MM.1S (cell line): Measurements from ENCODE around the gene DENND5A.
A peak's percentile ranks its signal among the peaks of the same experiment; 100 is the strongest.

Experiments used
- DNase-seq: peaks from one replicate; pipeline ENCODE4 v3.0.0-alpha.2; 2015
- H2AFZ ChIP-seq: fragments of 300-600 bp; sonication (generic); 2 replicates; pipeline ENCODE4 v1.6.0; 2016; ENCODE audit warnings: antibody characterized with exemption, low read length
- H3F3A ChIP-seq: fragments of 300-600 bp; sonication (generic); 2 replicates; pipeline ENCODE4 v1.6.1; 2016; ENCODE audit warnings: mild to moderate bottlenecking, antibody characterized with exemption, low read length, moderate library complexity, mixed read lengths; ENCODE audit not compliant: insufficient read depth
- H3K27ac ChIP-seq: fragments of 300-600 bp; sonication (generic); 2 replicates; pipeline ENCODE4 v1.5.1; 2016; ENCODE audit warnings: mild to moderate bottlenecking, low read length
- H3K27me3 ChIP-seq: fragments of 300-600 bp; sonication (generic); replicated peaks from 2 replicates; pipeline ENCODE4 v1.6.0; 2016; ENCODE audit warnings: low read length; ENCODE audit not compliant: insufficient read depth
- H3K36me3 ChIP-seq: fragments of 300-600 bp; sonication (generic); replicated peaks from 2 replicates; pipeline ENCODE4 v1.6.1; 2016; ENCODE audit warnings: mild to moderate bottlenecking, low read length, mixed read lengths; ENCODE audit not compliant: insufficient read depth
- H3K4me1 ChIP-seq: fragments of 300-600 bp; sonication (generic); 2 replicates; pipeline ENCODE4 v1.6.1; 2016; ENCODE audit warnings: low read length, mixed read lengths
- H3K4me2 ChIP-seq: fragments of 300-600 bp; sonication (generic); 2 replicates; pipeline ENCODE4 v1.6.0; 2016; ENCODE audit warnings: low read depth, low read length
- H3K4me3 ChIP-seq: fragments of 300-600 bp; sonication (generic); 2 replicates; pipeline ENCODE4 v1.5.1; 2016; ENCODE audit warnings: low read length, mixed read lengths
- H3K79me2 ChIP-seq: fragments of 300-600 bp; sonication (generic); 2 replicates; pipeline ENCODE4 v1.6.1; 2016; ENCODE audit warnings: mixed run types, low read length, mixed read lengths
- H3K9ac ChIP-seq: fragments of 300-600 bp; sonication (generic); 2 replicates; pipeline ENCODE4 v1.6.1; 2016; ENCODE audit warnings: low read length, mixed read lengths
- H3K9me2 ChIP-seq: fragments of 300-600 bp; sonication (generic); replicated peaks from 2 replicates; pipeline ENCODE4 v1.6.1; 2016; ENCODE audit warnings: mild to moderate bottlenecking, low read length, mixed read lengths; ENCODE audit not compliant: insufficient read depth
- H3K9me3 ChIP-seq: fragments of 300-600 bp; sonication (generic); replicated peaks from 2 replicates; pipeline ENCODE4 v1.6.1; 2016; ENCODE audit warnings: mild to moderate bottlenecking, low read length, mixed read lengths; ENCODE audit not compliant: insufficient read depth
- H4K20me1 ChIP-seq: fragments of 300-600 bp; sonication (generic); 2 replicates; pipeline ENCODE4 v1.6.1; 2016; ENCODE audit warnings: mild to moderate bottlenecking, low read length, moderate library complexity, mixed read lengths; ENCODE audit not compliant: insufficient read depth
- CTCF ChIP-seq: fragments of 300-600 bp; sonication (generic); IDR thresholded peaks from 2 replicates; pipeline ENCODE4 v1.5.1; 2016; ENCODE audit warnings: antibody characterized with exemption, low read length, mixed read lengths
- EZH2 ChIP-seq: fragments of 300-600 bp; sonication (generic); optimal IDR thresholded peaks from 2 replicates; pipeline ENCODE3; 2017; ENCODE audit warnings: low read depth, mild to moderate bottlenecking, antibody characterized with exemption, low read length, mixed read lengths
- EZH2phosphoT487 ChIP-seq: fragments of 300-600 bp; sonication (generic); IDR thresholded peaks from 2 replicates; pipeline ENCODE4 v1.6.1; 2018; ENCODE audit warnings: antibody characterized with exemption, low read length

DENND5A gene

GRCh38 chr11:9092853-9093778, 172.0 kb downstream of the DENND5A start:
- H4K20me1 ChIP-seq: no peaks in the 10 kb centered on the region
- H3F3A ChIP-seq: no peaks in the 10 kb centered on the region
- TF ChIP-seq CTCF: peak; percentile 19
- TF ChIP-seq EZH2: no peak
- no peaks in the 10 kb centered on the region for H3K36me3 ChIP-seq
- H3K9me2 ChIP-seq: no peaks in the 10 kb centered on the region
- no peak for DNase-seq
- no peak overlapping the region for H3K27ac ChIP-seq
- no peak overlapping the region for H3K9ac ChIP-seq
- H3K4me3 ChIP-seq: no peak overlapping the region
- H3K79me2 ChIP-seq: no peaks in the 10 kb centered on the region
- no peak overlapping the region for H3K4me2 ChIP-seq
- no peaks in the 10 kb centered on the region for H3K4me1 ChIP-seq
- H2AFZ ChIP-seq: no peak overlapping the region
- H3K27me3 ChIP-seq: peaks cover 13% of the 10 kb centered on the region
- no peaks in the 10 kb centered on the region for H3K9me3 ChIP-seq

GRCh38 chr11:9092072-9092471, 173.1 kb downstream of the DENND5A start:
- H3K9ac ChIP-seq: no peak overlapping the region
- no peaks in the 10 kb centered on the region for H3K4me1 ChIP-seq
- H3K4me2 ChIP-seq: peak overlapping the region; percentile 52; the same call in 1 of the 2 replicates
- no peaks in the 10 kb centered on the region for H3F3A ChIP-seq
- H3K9me3 ChIP-seq: no peaks in the 10 kb centered on the region
- DNase-seq: no peak
- H3K79me2 ChIP-seq: no peaks in the 10 kb centered on the region
- H3K27ac ChIP-seq: no peak overlapping the region
- H2AFZ ChIP-seq: no peak overlapping the region
- H3K9me2 ChIP-seq: no peaks in the 10 kb centered on the region
- no peaks in the 10 kb centered on the region for H4K20me1 ChIP-seq
- H3K36me3 ChIP-seq: no peaks in the 10 kb centered on the region
- no peak overlapping the region for H3K4me3 ChIP-seq
- H3K27me3 ChIP-seq: peaks cover 13% of the 10 kb centered on the region
- no peak for TF ChIP-seq EZH2phosphoT487
- TF ChIP-seq EZH2: no peak
- TF ChIP-seq CTCF: no peak

- Histone ChIP-seq H3K9me2 (no peaks in the 10 kb centered on the region), H3K9me3 (no peaks in the 10 kb centered on the region), H3K36me3 (no peaks in the 10 kb centered on the region), H2AFZ (no peak within 1 kb of the TSS), H3K27me3 (peaks cover 13% of the 10 kb centered on the region), H3K27ac (no peak within 1 kb of the TSS), H3F3A (no peaks in the 10 kb centered on the region), H3K4me1 (no peaks in the 10 kb centered on the region), H3K79me2 (no peaks in the 10 kb centered on the region), H4K20me1 (no peaks in the 10 kb centered on the region), H3K9ac (no peak within 1 kb of the TSS), H3K4me3 (no peak within 1 kb of the TSS), H3K4me2 (peak within 1 kb of the TSS; percentile 52; the same call in 1 of the 2 replicates)
- TF ChIP-seq CTCF: no peak
- no peak for TF ChIP-seq EZH2
- TF ChIP-seq EZH2phosphoT487: no peak
- no peak for DNase-seq
These were observed 173.9 kb downstream of the DENND5A start, which contains the start of gene SCUBE2 for GRCh38 chr11:9091044-9091922. TSS of gene SCUBE2 (minus strand) at chr11:9091599. CDS start at chr11:9091528, 71 bp downstream.
